AG04450 (cell line): ENCODE data around the gene SLC8A3. TPM values are rescaled to one million over a fixed set of nuclear protein-coding genes. Genes with fewer than 3 reads are reported as not detected.

Experiments
- CTCF ChIA-PET: fragments of 300-600, 350-600 bp; formaldehyde crosslinking; extraction: SDS; loops from one replicate; lab custom pipeline; 2022; ENCODE audit warnings: antibody characterized with exemption, inconsistent platforms; lab: Charles Lee
- POLR2A ChIA-PET: fragments of 350-600 bp; formaldehyde crosslinking; extraction: SDS; loops from one replicate; lab custom pipeline; 2021; ENCODE audit warnings: antibody characterized with exemption, inconsistent platforms; lab: Yijun Ruan, JAX
- DNase-seq: peaks from one replicate; pipeline ENCODE4 v3.0.0-alpha.2; 2011; ENCODE audit warnings: low read depth, low spot score
- H3K27ac ChIP-seq: one replicate; pipeline ENCODE4 v1.5.1; 2012; ENCODE audit warnings: low read depth, low read length, control low read depth
- H3K27me3 ChIP-seq: one replicate; pipeline ENCODE4 v1.6.0; 2012; ENCODE audit warnings: low read length; ENCODE audit not compliant: control insufficient read depth, insufficient read depth
- H3K4me3 ChIP-seq: 2 replicates; pipeline ENCODE4 v1.5.1; 2011; ENCODE audit warnings: mild to moderate bottlenecking, low read depth, low read length, control low read depth
- H3K9me3 ChIP-seq: 2 replicates; pipeline ENCODE4 v1.5.1; 2012; ENCODE audit warnings: low read length; ENCODE audit not compliant: control insufficient read depth, insufficient read depth
- CTCF ChIP-seq: IDR thresholded peaks from 2 replicates; pipeline ENCODE4 v1.5.1; 2011; ENCODE audit warnings: low read depth, low read length, control low read depth, inconsistent platforms
- polyA plus RNA-seq: library from polyadenylated mRNA; depleted of rRNA; stranded (reverse); fragments of >200 nt; gene quantifications from 2 replicates; pipeline ENCODE4 v1.2.3, GENCODE V29; 2011

Gene SLC8A3
- polyA plus RNA-seq, 1 experiment = not detected

GRCh38 chr14:70045844-70046535 lies 142.8 kb downstream of the SLC8A3 start:
- no peaks in the 10 kb centered on the region for H3K9me3 ChIP-seq
- CTCF ChIA-PET = interaction anchor here (0.7 to 3.1 kb wide), 10 partner anchors 19 to 644 kb away, joined by 3 to 28 read pairs (median 3); no protein-coding TSS in a partner anchor
- H3K27me3 ChIP-seq = peaks cover 21% of the 10 kb centered on the region
- no peak overlapping the region for H3K4me3 ChIP-seq
- no peak overlapping the region for H3K27ac ChIP-seq
- peak; percentile 13 for DNase-seq
- POLR2A ChIA-PET = no interaction called here
- TF ChIP-seq CTCF = peak; percentile 68

- H3K9me3 ChIP-seq = no peaks in the 10 kb centered on the region
- no peak for TF ChIP-seq CTCF
- ChIA-PET POLR2A (no interaction called here), CTCF (interaction anchor here (0.7 to 3.1 kb wide), 11 partner anchors 12 to 669 kb away, joined by 3 to 28 read pairs (median 3); no protein-coding TSS in a partner anchor)
- no peak for DNase-seq
- H3K4me3 ChIP-seq = no peak overlapping the region
- H3K27me3 ChIP-seq = peaks cover 21% of the 10 kb centered on the region
- H3K27ac ChIP-seq = no peak overlapping the region
Measured at GRCh38 chr14:70045310-70045709, 143.4 kb downstream of the SLC8A3 start.

DNA sequence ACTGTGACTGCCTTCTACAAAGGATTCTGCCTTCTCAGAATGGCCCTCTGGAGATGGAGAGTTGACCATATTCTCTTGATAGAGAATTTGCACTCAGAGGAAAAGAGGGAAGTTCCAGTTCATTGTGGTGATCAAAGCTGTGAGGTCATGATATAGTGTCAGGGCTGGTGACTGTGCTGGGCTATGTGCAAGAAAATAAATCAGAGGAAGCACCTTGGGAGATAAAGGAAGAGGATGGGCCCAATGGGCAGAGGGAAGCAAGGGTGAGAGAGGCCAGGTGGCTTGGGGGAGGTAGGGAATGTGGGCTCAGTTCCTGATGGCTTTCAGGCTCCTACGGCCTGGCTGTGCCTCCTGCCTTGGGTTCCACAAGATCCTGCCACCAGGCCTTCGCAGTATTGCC lies 145.8 kb downstream of the SLC8A3 start:
- CTCF ChIA-PET = interaction anchor here (1.7 kb wide), 1 partner anchor 15 kb away, joined by 5 read pairs; no protein-coding TSS in a partner anchor
- POLR2A ChIA-PET = no interaction called here
- TF ChIP-seq CTCF = no peak
- Histone ChIP-seq H3K4me3 (no peak overlapping the region), H3K27me3 (peaks cover 12% of the 10 kb centered on the region), H3K27ac (no peak overlapping the region), H3K9me3 (no peaks in the 10 kb centered on the region)
- no peak for DNase-seq

GRCh38 chr14:70036665-70037064 lies 152.1 kb downstream of the SLC8A3 start:
- DNase-seq = no peak
- 0 out of 2 replicates have a peak, but pooled peaks have one; percentile 6 for TF ChIP-seq CTCF
- no peaks in the 10 kb centered on the region for H3K27me3 ChIP-seq
- no peak overlapping the region for H3K4me3 ChIP-seq
- ChIA-PET POLR2A (interaction anchor here (0.7 kb wide), 1 partner anchor 235 kb away, joined by 6 read pairs; no protein-coding TSS in a partner anchor), CTCF (interaction anchor here (0.9 to 4.0 kb wide), 2 partner anchors 9 to 218 kb away, joined by 4 to 14 read pairs; no protein-coding TSS in a partner anchor)
- H3K27ac ChIP-seq = no peak overlapping the region
- H3K9me3 ChIP-seq = no peaks in the 10 kb centered on the region

- POLR2A ChIA-PET = interaction anchor here (0.7 kb wide), 1 partner anchor 155 kb away, joined by 3 read pairs; the partner anchor contains the start of gene SMOC1
Measured at GRCh38 chr14:70034257-70034656, 154.5 kb downstream of the SLC8A3 start.

More at GRCh38 chr14:70034257-70034656, 154.5 kb downstream of the SLC8A3 start:
- Histone ChIP-seq H3K9me3 (no peaks in the 10 kb centered on the region), H3K27me3 (no peaks in the 10 kb centered on the region), H3K27ac (no peak overlapping the region), H3K4me3 (no peak overlapping the region)
- no peak for DNase-seq
- CTCF ChIA-PET = interaction anchor here (2.3 to 4.0 kb wide), 2 partner anchors 157 to 216 kb away, joined by 5 to 14 read pairs; no protein-coding TSS in a partner anchor
- TF ChIP-seq CTCF = no peak
